ENCODE results near the gene RAB8A. TPM values are rescaled to one million over a fixed set of nuclear protein-coding genes. Genes with fewer than 3 reads are reported as not detected.

RAB8A gene
- total and polyA plus RNA-seq, 9 of the 15 experiments (the other 6 are each of a cell fraction or from before 2014, with no cell fraction given) = 11.2 to 102 (median 53.2) TPM

- no peak for TF ChIP-seq ZBTB43 (CRISPR knock-in tag; IDR thresholded peaks at IDR 0.05)
- no peak for TF ChIP-seq MYNN (IDR thresholded peaks at IDR 0.05)
- TF ChIP-seq MYNN (CRISPR knock-in tag; IDR thresholded peaks at IDR 0.05) = no peak
- no peak for TF ChIP-seq ZBTB34 (CRISPR knock-in tag; IDR thresholded peaks at IDR 0.05)
- TF ChIP-seq MCM2 (IDR thresholded peaks at IDR 0.05; ENCODE audit: low read depth) = no peak
- TF ChIP-seq ZNF586 (CRISPR knock-in tag; conservative IDR thresholded peaks at IDR 0.05) = no peak
- TF ChIP-seq RB1 (IDR thresholded peaks at IDR 0.05; ENCODE audit: low read depth) = no peak
- TF ChIP-seq ZNF551 (CRISPR knock-in tag; IDR thresholded peaks at IDR 0.05) = no peak
- TF ChIP-seq NFE2 (IDR thresholded peaks at IDR 0.05; ENCODE audit: low read depth) = peak; percentile 35; the same call in 1 of the 2 replicates
- TF ChIP-seq SMAD3 (CRISPR knock-in tag; conservative IDR thresholded peaks at IDR 0.05) = no peak
- no peak for TF ChIP-seq ZNF398 (CRISPR knock-in tag; IDR thresholded peaks at IDR 0.05)
- TF ChIP-seq GTF2A2 (tag; IDR thresholded peaks at IDR 0.05) = no peak
- TF ChIP-seq NFE2L1 (tag; IDR thresholded peaks at IDR 0.05; ENCODE audit: borderline replicate concordance, low read depth) = peak; percentile 28; the same call in 1 of the 2 replicates
- TF ChIP-seq DMBX1 (CRISPR knock-in tag; IDR thresholded peaks at IDR 0.05; ENCODE audit: borderline replicate concordance) = no peak
- no peak for TF ChIP-seq OTX1 (CRISPR knock-in tag; IDR thresholded peaks at IDR 0.05)
- TF ChIP-seq HOMEZ (CRISPR knock-in tag; IDR thresholded peaks at IDR 0.05) = no peak
- TF ChIP-seq NFXL1 (CRISPR knock-in tag; IDR thresholded peaks at IDR 0.05) = no peak
- no peak for TF ChIP-seq LEF1 (IDR thresholded peaks at IDR 0.05)
- TF ChIP-seq RCOR1 (IDR thresholded peaks at IDR 0.05; ENCODE audit: borderline replicate concordance in 1 of 2, low read depth in 2 of 2, low read length in 2 of 2) = no peak
- no peak for TF ChIP-seq HOXB6 (CRISPR knock-in tag; IDR thresholded peaks at IDR 0.05; ENCODE audit: borderline replicate concordance)
- TF ChIP-seq ZNF23 (CRISPR knock-in tag; IDR thresholded peaks at IDR 0.05) = no peak
- peak; percentile 95 for TF ChIP-seq ZNF316 (IDR thresholded peaks at IDR 0.05)
- no peak for TF ChIP-seq ZNF175 (CRISPR knock-in tag; IDR thresholded peaks at IDR 0.05; ENCODE audit: low read depth)
These were observed 19.9 kb upstream of the RAB8A start (continued) for GRCh38 chr19:16091546-16092475.
